Measurements from ENCODE around the gene UBA1. TPM values are rescaled to one million over a fixed set of nuclear protein-coding genes. Genes with fewer than 3 reads are reported as not detected.

The UBA1 gene
- total RNA-seq, 1 donor from 2014 or later, result 168 TPM

- Histone ChIP-seq H3K9me3 (no peaks in the 10 kb centered on the region), H3K4me3 (no peak overlapping the region), H3K27ac (no peak overlapping the region), H3K4me1 (no peaks in the 10 kb centered on the region), H3K36me3 (peaks cover 7 to 96% of the 10 kb centered on the region in 2 donors), H3K27me3 (no peaks in the 10 kb centered on the region)
- intact Hi-C loops (cut with DNase I), result no loop called here
- no peak for TF ChIP-seq POLR2AphosphoS5 (IDR thresholded peaks at IDR 0.05; ENCODE audit: insufficient read depth in 1 of 2, low read depth in 1 of 2)
- TF ChIP-seq POLR2A (IDR thresholded peaks at IDR 0.05), result no peak
- no peak for TF ChIP-seq CTCF (IDR thresholded peaks at IDR 0.05)
- DNase-seq (ENCODE audit: extremely low spot score in 2 of 2), result no peak
Measured at GRCh38 chrX:47206316-47206715, 12.7 kb downstream of the UBA1 start.

GRCh38 chrX:47208108-47208507, 14.5 kb downstream of the UBA1 start:
- H3K27me3 ChIP-seq, result no peaks in the 10 kb centered on the region
- no peaks in the 10 kb centered on the region for H3K9me3 ChIP-seq
- intact Hi-C loops (cut with DNase I), result no loop called here
- H3K36me3 ChIP-seq, result peaks cover 7 to 96% of the 10 kb centered on the region in 2 donors
- no peaks in the 10 kb centered on the region for H3K4me1 ChIP-seq
- TF ChIP-seq CTCF (IDR thresholded peaks at IDR 0.05) (no peak), POLR2AphosphoS5 (IDR thresholded peaks at IDR 0.05; ENCODE audit: insufficient read depth in 1 of 2, low read depth in 1 of 2) (no peak), POLR2A (IDR thresholded peaks at IDR 0.05) (no peak)
- no peak for DNase-seq (ENCODE audit: extremely low spot score in 2 of 2)
- no peak overlapping the region for H3K4me3 ChIP-seq
- no peak overlapping the region for H3K27ac ChIP-seq

GRCh38 chrX:47209508-47210238, 16.0 kb downstream of the UBA1 start:
- H3K27me3 ChIP-seq, result no peaks in the 10 kb centered on the region

GRCh38 chrX:47210661-47211425, 17.2 kb downstream of the UBA1 start:
- peaks cover 7 to 96% of the 10 kb centered on the region in 2 donors for H3K36me3 ChIP-seq

More at GRCh38 chrX:47209508-47210238, 16.0 kb downstream of the UBA1 start:
- Histone ChIP-seq H3K27ac (no peak overlapping the region), H3K4me3 (no peak overlapping the region), H3K36me3 (peaks cover 7 to 96% of the 10 kb centered on the region in 2 donors), H3K4me1 (no peaks in the 10 kb centered on the region), H3K9me3 (no peaks in the 10 kb centered on the region)
- no peak for DNase-seq (ENCODE audit: extremely low spot score in 2 of 2)
- intact Hi-C loops (cut with DNase I), result no loop called here
- TF ChIP-seq POLR2AphosphoS5 (IDR thresholded peaks at IDR 0.05; ENCODE audit: insufficient read depth in 1 of 2, low read depth in 1 of 2), result no peak
- TF ChIP-seq CTCF (IDR thresholded peaks at IDR 0.05), result no peak
- TF ChIP-seq POLR2A (IDR thresholded peaks at IDR 0.05), result no peak

More at GRCh38 chrX:47210661-47211425, 17.2 kb downstream of the UBA1 start:
- H3K9me3 ChIP-seq, result no peaks in the 10 kb centered on the region
- DNase-seq (ENCODE audit: extremely low spot score in 2 of 2), result no peak
- intact Hi-C loops (cut with DNase I), result no loop called here
- H3K27ac ChIP-seq, result no peak overlapping the region
- H3K4me3 ChIP-seq, result no peak overlapping the region
- H3K27me3 ChIP-seq, result no peaks in the 10 kb centered on the region
- no peaks in the 10 kb centered on the region for H3K4me1 ChIP-seq
- TF ChIP-seq POLR2AphosphoS5 (IDR thresholded peaks at IDR 0.05; ENCODE audit: insufficient read depth in 1 of 2, low read depth in 1 of 2) (no peak), POLR2A (IDR thresholded peaks at IDR 0.05) (no peak), CTCF (IDR thresholded peaks at IDR 0.05) (no peak)

Data from vagina (tissue), 2 donors.